Activated T-cell treated with anti-CD3 and anti-CD28 coated beads for 4 hours (primary cell): Measurements from ENCODE around the gene TMEM255A.

ENCODE experiments used
- DNase-seq: peaks from one replicate; pipeline ENCODE4 v3.0.0-alpha.2; 2020

TMEM255A gene

DNA sequence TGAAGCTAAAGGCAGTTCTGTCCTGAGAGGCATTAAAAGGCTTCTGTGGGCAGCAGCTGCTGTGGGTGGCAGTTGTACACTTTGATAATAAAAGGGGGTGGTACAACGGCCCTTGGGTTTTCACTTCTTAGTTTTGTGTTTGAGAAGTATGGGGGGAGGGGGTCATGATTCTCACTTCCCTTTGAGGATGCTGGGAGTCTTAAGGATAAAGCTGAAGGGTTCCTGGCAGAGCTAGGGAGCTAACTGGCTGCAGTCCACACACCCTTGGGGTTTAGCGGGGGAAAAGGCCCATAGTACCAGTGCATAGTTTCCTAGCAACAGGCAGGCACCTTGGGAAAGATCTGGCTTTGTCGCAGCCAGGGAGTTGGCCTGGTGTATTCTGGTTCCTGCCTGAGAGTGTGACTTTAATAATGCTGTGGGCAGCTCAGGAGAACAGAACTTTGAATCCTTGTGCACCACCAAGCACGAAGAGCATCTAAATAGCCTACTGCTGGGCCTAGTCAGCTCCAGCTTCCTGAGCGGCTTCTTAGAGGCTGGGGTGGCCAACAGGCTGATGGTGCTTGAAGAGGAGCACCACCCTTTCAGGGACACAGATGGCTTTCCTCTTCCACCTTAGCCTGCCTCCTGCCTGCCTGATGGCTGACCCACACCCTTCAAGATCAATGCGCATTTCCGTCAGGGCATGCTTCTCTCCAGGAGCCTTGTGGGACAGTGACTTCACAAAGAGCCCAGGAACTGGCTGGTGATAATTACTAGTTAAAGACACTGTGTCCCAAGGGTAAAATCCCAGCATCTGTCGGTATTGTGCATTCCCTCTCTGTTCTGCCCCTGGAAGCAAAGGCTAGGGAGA lies 48.2 kb downstream of the TMEM255A start:
- DNase-seq, result no peak

DNA sequence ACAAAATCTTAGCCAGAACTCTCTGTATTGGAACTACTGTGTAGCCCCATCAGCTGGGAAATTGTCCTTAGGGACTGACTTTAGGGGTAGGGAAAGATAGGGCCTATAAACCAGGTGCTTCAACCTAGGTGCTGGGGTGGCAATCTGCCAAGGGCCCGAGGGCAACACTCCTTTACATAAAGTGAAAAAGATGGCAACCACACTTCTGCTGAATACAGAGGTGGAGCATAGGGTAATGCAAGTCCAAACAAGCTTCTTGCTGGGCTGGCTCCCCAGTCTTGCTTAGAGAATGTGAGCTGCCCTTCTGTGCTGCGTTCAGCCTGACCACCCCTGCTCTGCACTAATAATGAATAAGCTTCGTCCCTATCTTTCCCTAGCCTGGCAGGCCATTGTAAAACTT lies 50.9 kb downstream of the TMEM255A start:
- DNase-seq, result no peak

DNA sequence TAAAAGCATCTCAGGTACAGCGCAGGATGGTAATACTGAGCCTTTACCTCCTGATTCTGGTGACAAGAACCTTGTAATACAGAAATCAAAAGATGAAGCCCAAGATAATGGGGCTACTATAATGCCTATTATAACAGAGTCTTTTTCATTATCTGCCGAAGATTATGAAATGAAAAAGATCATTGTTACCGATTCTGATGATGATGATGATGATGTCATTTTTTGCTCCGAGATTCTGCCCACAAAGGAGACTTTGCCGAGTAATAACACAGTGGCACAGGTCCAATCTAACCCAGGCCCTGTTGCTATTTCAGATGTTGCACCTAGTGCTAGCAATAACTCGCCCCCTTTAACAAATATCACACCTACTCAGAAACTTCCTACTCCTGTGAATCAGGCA lies 57.5 kb downstream of the TMEM255A start:
- no peak for DNase-seq

DNA sequence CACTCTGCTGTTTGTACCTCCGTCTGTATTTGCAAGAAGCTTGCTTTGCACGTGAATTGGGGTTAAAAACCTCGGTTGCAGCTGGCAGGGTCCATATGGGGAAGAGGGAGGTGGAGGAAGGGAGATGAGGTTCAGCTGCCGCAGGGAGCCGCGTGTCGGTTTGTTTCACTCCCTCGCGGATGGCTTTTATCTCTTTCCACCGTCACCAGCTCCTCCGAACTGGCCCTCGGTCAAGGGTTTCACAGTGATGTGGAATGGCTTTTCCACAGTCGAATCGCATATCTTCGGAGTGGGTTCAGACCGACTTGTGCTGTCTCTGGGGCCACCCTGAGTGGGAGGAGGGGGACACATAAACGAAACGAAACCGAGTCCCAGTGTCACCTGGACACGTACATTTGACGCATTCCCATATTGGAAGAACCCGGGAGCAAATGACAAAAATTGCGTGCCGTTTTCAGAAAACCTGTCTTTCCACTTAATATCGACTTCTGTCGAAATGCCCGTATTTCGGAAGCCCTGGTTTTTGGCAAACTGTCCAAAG lies 59.7 kb downstream of the TMEM255A start:
- no peak for DNase-seq

DNA sequence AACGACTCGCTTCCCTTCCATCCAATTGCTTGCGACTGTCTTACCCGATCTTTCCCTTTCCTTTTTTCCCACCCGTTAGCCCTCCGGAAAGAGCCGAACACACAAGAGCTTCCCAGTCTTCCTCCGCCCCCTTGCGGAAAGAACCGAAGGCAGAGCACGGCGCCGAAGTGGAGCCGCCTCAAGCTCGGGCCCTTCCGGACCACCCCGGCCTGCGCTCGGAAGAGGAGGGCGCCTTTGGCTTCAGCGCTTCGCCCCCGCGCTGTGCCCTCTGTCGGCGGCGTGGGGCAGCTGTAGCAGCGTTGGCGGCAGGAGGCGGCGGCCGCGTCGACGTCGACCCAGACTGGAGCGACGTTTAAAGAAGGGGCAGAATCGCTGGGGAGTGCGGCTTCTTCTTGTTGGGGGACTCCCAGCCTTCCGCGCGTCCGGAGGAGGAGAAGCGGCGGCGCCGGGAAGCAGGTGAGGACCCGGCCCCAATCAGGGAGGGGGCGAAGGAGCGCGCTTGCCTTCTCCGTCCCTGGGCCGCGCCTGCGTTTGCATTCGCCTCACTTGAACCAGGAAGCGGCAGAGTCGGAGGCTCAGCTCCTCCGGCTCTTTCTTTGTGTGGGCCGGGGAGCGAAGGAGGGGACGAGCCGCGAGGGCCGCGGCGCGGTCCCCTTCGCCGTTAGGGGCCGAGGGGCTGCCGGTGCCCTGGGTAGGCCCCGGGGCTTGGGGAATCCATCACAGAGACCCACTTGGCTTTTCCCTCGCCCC lies 60.6 kb downstream of the TMEM255A start, which contains the start of gene ZBTB33:
Gene ZBTB33, plus strand, starts transcription at position 291 of the 750 bp plus-strand sequence. CDS start 2,604 bp downstream, outside the sequence.
- DNase-seq, result peak; percentile 71

DNA sequence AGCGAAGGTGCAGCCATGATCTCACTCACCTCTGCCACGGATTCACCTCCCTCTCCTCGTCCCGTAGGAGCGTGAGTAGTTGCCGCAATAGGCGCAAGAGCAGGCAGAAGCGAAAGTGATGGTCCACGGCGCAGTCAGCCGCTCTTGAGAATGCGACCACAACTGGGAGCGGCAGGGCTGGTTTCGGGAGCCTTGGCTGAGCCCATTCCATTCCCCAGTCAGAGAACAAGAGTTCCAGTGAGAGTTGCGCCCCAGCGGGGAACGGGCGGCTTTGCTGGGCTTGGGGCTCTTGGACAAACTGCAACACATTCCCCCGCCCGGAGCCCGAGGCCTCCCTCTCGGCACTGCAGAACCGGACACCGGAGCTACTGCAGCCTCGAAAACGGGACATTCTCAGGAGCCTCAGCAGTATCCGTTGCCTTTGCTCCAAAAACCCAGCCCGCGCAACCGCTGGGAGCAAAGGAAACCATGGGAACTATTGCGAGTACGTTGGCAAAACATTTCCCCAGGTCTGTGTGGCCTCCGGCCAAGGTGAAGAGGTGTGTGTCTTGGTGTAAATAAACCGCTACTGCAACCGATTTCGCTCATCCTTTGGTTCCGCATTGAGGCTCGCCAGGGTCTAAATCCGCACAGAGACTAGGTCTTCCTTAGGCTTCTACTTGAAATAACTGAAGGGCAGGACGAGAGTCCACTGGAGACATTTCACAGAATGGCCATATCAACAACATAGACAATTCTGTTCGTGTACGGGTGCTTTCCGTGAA lies 66.3 kb downstream of the TMEM255A start:
- peak; percentile 14 for DNase-seq

DNA sequence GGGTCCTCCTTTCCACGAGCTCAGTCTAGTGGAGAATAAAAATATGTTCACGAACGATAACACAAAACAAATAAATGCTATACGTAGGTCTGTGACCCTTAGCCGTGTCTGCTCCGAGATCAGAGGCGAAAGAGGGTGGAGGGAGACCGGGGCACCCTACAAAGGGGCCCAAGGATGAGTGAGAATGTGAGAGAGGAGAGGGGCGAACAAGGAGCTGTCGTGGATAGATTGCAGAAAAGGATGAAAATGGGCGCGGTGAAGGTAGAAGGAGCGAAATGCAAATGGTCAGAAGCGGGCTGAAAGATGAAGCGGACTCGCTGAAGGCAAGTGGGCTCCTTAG lies 66.9 kb downstream of the TMEM255A start:
- no peak for DNase-seq

DNA sequence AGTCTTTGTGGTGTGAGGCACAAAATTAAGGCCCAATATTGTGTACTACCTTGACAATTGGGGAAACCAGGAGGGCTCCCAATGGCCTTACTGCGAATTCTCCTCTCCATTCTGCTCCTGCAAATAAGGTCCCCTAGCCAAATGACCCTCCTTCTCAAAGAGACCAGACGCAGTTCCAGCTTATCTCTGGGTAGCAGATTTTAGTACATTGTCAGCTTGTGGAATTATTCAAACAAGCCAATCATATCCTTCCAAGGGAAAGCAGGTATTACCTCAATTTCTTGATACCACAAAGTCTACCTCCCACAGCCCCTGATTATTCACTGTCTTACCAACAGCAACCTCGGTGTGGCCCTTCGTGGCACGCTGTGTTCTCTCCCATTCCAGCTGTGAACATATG lies 68.4 kb downstream of the TMEM255A start:
- no peak for DNase-seq

DNA sequence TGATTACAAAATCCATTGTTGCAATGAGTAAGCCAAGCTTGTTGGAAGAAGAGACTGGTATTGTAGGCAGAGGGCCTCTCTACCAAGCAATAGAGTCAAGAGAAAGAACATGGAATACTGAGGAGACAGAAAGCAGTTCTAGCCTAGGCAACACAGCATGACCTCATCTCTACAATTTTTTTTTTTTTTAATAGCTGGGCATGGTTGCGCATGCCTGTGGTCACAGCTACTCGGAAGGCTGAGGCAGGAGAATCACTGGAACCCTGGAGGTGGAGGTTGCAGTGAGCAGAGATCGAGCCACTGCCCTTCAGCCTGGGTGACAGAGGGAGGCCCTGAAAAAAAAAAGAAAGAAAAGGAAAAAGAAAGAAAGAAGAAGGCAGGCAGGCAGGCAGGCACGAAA lies 72.3 kb downstream of the TMEM255A start:
- no peak for DNase-seq

DNA sequence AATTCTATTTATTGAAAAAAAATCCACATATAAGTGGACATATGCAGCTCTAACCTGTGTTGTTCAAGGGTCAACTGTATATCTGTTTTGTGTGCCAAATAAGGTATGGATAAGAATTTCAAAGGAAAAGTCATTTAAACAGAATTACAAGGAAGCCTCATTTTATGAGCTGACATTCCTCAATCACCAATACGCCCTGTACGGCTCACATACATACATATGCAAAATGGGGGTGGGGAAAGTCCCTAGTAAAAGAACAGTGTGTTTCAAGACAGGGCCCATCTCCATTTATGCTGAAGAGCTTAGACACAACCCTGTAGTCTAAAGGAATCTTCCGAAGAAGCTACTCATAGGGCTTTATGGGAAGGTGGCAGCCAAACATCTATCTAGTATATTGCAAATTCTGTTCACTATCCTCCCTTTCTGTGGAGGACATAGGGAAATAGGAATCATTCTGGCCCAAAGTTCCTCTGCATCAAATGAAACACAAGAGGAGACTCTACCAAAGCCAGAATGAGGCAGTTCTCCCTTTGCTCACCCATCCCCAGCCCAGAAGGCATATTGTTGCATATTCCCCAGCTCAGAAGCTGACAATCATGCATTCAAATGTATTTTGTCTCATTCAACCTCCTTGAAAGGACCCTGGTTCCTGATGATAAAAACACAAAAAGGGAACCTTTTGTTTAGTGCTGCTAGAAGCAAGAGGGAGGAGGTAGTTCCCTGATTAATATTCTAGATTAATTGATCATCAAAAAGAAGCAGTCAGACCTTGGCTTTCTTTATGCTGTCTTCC lies 74.4 kb downstream of the TMEM255A start:
- DNase-seq, result no peak

DNA sequence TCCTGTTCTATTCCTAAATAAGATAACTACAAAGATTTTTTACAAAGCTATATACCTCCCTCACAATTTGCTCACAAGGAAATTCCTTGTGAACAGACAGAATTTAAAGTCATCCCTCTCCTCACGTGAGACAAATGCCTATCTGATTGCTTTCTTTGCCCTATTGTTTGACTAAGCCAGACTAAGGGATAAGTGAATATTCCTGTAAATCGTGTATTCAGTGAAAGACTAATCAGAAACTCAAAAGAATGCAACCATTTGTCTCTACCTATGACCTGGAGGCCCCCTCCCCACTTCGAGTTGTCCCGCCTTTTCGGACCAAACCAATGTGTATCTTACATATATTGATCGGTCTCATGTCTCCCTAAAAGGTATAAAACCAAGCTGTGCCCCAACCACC lies 76.0 kb downstream of the TMEM255A start:
- no peak for DNase-seq

DNA sequence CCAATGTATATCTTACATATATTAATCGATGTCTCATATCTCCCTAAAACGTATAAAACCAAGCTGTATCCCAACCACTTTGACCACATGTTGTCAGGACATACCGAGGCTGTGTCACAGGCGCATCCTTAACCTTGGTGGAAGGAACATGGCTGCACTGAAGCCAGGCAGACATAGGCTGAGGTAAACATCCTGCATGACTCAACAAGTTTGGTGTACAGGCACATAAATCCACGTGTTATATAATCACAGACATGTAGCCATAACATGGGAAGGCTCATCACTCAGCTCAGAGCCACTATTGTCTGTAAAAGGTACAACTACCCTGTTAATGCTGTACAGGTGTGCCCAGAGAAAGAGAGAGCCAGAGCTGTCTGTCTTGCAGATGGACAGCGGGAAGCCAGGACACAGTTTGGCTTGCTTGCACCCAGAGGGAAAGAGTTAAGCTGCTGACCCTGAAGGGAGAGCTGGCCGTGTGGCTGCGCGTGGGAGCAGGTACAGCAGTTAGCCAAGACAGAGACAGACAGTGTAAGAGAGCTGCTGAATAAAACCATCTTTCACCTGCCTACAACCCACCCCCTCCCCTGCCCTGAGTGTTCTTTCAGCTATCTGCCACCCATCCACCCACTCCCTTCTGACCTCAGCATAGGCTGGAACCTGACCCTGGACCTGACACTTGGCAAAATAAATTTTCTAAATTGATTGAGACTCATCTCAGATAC lies 82.9 kb downstream of the TMEM255A start:
- no peak for DNase-seq

DNA sequence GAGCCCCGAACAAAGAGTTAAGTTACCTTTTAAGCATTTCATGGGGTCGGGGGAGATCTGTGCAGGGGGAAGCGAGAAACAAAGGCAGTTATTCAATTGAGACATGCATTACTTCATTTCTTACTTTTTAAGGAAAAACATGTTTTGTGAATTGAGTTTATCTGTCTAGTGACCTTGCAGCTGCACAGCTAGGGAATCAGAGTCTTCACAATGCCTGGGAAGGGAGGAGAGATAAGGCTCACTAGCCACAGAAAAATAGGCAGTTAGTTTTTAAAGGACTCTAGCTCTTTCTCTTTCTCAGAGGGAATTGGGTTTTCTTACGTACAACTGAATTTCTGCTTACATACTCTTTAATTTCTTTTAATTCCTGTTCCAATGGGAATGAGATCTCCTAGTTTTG lies 86.9 kb downstream of the TMEM255A start:
- DNase-seq, result no peak

DNA sequence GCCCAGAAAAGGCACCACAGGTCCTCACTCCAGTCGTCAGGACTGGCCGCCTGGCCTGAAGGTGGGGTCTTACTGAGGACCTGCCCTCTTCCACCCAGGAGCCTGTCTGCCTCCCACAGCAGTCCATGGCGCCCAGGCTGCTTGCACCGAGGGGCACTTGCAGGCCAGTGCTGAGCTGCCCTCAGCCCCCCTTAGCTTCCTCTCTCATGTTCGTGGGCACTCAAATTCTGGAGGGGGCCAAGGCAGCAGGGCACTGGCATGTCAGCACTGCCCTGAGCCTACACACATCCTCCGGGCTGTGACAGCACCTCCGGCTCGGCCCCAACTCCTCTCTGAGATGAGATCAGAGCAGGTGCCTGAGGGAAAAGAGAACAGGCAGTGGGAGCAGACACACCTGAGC lies 87.9 kb downstream of the TMEM255A start:
- DNase-seq, result no peak

DNA sequence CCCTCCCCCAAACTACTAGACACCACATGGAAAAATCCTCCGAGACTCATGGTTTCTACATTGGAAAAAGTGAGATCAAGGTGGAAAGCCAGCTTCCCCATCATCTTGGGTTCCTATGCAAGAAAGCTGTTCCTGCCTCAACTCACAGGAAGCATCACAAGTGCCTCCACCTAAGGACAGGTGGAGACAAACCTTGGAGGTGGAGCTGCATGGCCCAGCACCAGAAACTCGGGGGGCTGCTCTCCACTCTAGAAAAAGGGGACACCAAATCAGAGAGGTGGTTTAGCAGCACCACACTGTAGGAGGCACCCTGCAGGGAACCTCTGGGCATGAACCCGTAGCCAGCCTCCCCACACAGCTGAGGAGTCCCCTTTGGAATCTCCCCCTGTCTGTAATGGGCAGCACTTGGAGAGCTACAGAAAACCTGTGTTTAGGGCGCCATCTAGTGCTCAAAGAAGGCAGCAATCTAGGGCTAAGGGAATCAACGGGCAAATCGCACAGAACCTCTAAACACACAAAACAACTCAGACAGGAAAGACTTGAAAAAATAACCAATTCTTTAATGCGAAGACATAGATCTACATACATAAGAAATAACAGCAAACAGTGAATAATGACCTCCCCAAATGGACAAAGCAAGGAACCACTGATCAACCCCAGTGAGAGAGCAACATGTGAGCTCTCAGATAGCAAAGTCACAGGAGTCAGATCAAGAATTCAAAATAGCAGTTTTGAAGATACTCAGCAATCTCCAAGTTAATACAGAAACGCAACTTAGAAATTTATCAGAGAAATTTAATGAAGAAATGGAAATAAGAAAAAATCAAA lies 97.6 kb downstream of the TMEM255A start:
- DNase-seq, result peak; percentile 33
